Measurements from ENCODE around the gene SYT13. TPM values are rescaled to one million over a fixed set of nuclear protein-coding genes. Genes with fewer than 3 reads are reported as not detected.

SYT13 gene
- total and polyA plus RNA-seq, 12 donors: 0.51 to 7.7 (median 2.3) TPM

DNA sequence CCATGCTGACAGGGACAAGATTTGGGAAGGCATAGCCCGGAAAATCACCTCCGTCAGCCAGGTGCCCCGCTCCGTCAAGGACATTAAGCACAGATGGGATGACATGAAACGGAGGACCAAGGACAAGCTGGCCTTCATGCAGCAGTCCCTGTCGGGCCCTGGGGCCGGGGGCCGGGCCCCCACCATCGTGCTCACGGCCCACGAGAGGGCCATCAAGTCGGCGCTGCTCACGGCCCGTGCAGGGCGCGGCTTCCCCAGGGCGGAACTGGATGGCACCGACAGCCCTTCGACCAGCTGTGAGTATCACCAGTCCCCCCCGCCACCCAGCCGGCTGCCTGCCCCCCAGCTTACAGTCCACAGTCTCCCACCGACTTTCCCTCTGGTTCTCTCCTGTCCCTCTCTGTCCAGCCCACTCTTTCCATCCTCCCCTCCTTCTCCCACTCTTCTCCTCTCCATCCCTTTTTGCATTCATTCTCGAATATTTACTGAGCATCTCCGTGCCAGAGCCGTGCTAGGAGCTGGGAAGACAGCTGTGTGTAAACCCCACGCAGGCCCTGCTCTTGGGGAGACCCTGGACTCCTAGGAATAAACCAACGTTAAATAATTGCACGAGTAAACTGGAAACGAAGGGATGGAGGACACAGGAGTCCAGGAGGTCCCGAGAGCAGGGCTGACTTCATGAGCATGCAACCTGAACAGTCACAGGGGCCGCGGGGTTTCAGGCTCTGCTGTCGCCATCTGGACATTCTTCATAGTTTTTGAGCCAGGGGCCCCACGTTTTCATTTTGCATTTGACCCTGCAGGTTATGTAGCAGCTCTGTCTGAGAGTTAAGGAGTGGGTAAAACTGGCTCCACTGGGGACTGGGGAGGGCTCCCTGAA is 76.9 kb downstream of the SYT13 start:
- intact Hi-C loops (cut with DNase I): loop anchor here in 1 of 10 donors (2.0 kb wide), 1 partner anchor 14 kb away; no protein-coding TSS in a partner anchor
- peak overlapping the region in 6 of 10 donors; percentile 2 to 33 (median 26) for H3K4me3 ChIP-seq
- peak overlapping the region; percentile 64 to 92 (median 80) for H3K27ac ChIP-seq
- peaks cover 0 to 34% (median 3%) of the 10 kb centered on the region in 9 donors for H3K36me3 ChIP-seq
- H3K9me3 ChIP-seq: no peaks in the 10 kb centered on the region
- TF ChIP-seq, protein P1, sequence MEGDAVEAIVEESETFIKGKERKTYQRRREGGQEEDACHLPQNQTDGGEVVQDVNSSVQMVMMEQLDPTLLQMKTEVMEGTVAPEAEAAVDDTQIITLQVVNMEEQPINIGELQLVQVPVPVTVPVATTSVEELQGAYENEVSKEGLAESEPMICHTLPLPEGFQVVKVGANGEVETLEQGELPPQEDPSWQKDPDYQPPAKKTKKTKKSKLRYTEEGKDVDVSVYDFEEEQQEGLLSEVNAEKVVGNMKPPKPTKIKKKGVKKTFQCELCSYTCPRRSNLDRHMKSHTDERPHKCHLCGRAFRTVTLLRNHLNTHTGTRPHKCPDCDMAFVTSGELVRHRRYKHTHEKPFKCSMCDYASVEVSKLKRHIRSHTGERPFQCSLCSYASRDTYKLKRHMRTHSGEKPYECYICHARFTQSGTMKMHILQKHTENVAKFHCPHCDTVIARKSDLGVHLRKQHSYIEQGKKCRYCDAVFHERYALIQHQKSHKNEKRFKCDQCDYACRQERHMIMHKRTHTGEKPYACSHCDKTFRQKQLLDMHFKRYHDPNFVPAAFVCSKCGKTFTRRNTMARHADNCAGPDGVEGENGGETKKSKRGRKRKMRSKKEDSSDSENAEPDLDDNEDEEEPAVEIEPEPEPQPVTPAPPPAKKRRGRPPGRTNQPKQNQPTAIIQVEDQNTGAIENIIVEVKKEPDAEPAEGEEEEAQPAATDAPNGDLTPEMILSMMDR (IDR thresholded peaks at IDR 0.05): no peak
- peaks cover 20 to 37% (median 31%) of the 10 kb centered on the region in 9 donors for H3K4me1 ChIP-seq
- ATAC-seq (no peak), DNase-seq (no peak)
- WGBS, 2 donors: 63 to 68% methylated on average over 29 to 35 of the region's 35 CpGs
- no peaks in the 10 kb centered on the region for H3K27me3 ChIP-seq

DNA sequence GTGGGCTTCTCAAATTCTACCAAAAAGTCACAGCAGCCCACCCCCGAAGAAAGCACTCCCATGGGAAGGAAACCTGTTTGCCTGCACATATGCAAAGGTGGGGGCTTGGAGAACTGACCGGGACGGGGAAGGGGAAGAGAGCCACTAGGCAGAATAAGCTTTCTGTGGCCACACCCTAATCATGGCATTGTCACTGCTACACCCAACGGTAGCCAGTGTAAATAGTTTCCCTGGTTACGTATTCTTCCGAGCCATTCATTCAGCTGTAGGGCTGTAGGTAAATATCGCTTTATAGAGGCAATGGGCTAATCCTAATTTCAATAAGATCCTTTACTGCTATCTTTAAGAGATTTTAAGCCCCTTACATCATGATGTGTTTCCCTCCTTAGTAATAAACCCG is 78.0 kb downstream of the SYT13 start:
- DNase-seq: no peak
- Histone ChIP-seq H3K4me1 (peaks cover 20 to 37% (median 31%) of the 10 kb centered on the region in 9 donors), H3K36me3 (peaks cover 0 to 28% (median 3%) of the 10 kb centered on the region in 9 donors), H3K27ac (peak overlapping the region in 2 of 10 donors; percentile 1 to 28), H3K27me3 (no peaks in the 10 kb centered on the region), H3K4me3 (no peak overlapping the region), H3K9me3 (peaks cover 0 to 5% (median 0%) of the 10 kb centered on the region in 11 donors)
- TF ChIP-seq, protein P1 (IDR thresholded peaks at IDR 0.05): no peak
- ATAC-seq: no peak
- 72 to 75% methylated on average over 8 of the region's 8 CpGs for WGBS, 2 donors
- intact Hi-C loops (cut with DNase I): loop anchor here in 1 of 10 donors (2.0 kb wide), 1 partner anchor 13 kb away; no protein-coding TSS in a partner anchor

DNA sequence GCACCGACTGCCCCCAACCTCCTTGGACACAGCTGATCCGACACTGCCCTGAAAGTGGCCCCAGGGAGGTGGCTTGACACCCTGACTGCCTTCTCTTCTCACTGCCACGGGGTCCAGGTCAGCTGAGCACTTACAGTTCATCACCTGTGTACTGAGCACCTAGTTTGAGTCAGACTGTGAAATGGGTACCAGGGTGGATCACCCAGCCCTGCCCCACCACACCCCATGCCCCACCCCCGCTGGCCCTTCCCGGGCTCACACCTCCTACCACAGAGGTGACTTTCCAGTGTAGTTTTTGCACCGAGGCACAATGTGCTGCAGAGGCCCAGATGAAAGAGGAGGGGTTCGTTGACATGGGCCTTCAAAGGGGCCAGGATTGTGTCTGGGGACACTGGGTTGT is 80.2 kb downstream of the SYT13 start:
- Histone ChIP-seq H3K27me3 (no peaks in the 10 kb centered on the region), H3K36me3 (peaks cover 0 to 22% (median 0%) of the 10 kb centered on the region in 9 donors), H3K4me1 (peaks cover 18 to 33% (median 29%) of the 10 kb centered on the region in 9 donors), H3K9me3 (peaks cover 0 to 8% (median 0%) of the 10 kb centered on the region in 11 donors), H3K27ac (no peak overlapping the region), H3K4me3 (no peak overlapping the region)
- intact Hi-C loops (cut with DNase I): no loop called here
- TF ChIP-seq, protein P1 (IDR thresholded peaks at IDR 0.05): no peak
- ATAC-seq (no peak), DNase-seq (no peak)
- WGBS, 2 donors: 58 to 81% methylated on average over 7 of the region's 7 CpGs

DNA sequence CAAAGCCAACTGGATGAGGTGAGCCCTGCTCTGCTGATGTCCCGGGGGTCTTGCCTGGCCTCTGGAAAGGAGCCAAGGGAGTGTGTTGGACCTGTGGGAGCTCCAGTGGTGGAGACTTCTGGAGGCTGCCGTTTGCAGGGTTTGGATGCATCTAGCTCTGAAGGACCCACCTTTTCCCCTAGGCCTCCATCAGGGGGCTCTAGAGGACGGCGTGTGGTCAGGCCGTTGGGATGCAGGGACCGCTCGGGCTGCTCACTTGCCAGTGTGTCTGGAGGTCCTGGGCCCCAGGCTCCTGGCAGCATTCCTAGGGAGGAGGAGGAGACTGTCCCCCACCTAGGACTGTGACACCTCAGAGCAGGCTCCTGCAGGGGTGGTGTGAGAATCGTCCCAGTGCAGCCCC is 81.4 kb downstream of the SYT13 start:
- DNase-seq (no peak), ATAC-seq (peak in 1 of 8 donors; percentile 8)
- intact Hi-C loops (cut with DNase I): no loop called here
- no peak overlapping the region for H3K27ac ChIP-seq
- H3K27me3 ChIP-seq: no peaks in the 10 kb centered on the region
- H3K36me3 ChIP-seq: peaks cover 0 to 22% (median 0%) of the 10 kb centered on the region in 9 donors
- peaks cover 0 to 8% (median 0%) of the 10 kb centered on the region in 11 donors for H3K9me3 ChIP-seq
- WGBS, 2 donors: 57 to 62% methylated on average over 8 of the region's 8 CpGs
- no peak overlapping the region for H3K4me3 ChIP-seq
- peaks cover 8 to 20% (median 17%) of the 10 kb centered on the region in 9 donors for H3K4me1 ChIP-seq
- TF ChIP-seq, protein P1 (IDR thresholded peaks at IDR 0.05): peak in 1 of 9 donors; percentile 8
